ENCODE measurements around the gene RNF128. TPM values are rescaled to one million over a fixed set of nuclear protein-coding genes. Genes with fewer than 3 reads are reported as not detected.
"Not testable (repeated sequence)": the region's sequence is repeated elsewhere in the genome, so short reads cannot be mapped to it uniquely, and the experiment has no call there.

The RNF128 gene
- total RNA-seq, 4 donors from 2014 or later: 0.37 to 1.6 TPM; not detected in 2

GRCh38 chrX:106811131-106811910, 84.8 kb downstream of the RNF128 start:
- DNase-seq (ENCODE audit: low spot score) (no peak), ATAC-seq (ENCODE audit: low FRiP score) (no peak)
- TF ChIP-seq CTCF (IDR thresholded peaks at IDR 0.05): no peak

GRCh38 chrX:106812930-106813329, 86.4 kb downstream of the RNF128 start:
- DNase-seq (ENCODE audit: low spot score); ATAC-seq (ENCODE audit: low FRiP score): not testable (repeated sequence)

GRCh38 chrX:106814093-106814492, 87.6 kb downstream of the RNF128 start:
- not testable (repeated sequence) for DNase-seq (ENCODE audit: low spot score); ATAC-seq (ENCODE audit: low FRiP score)

Other genes with a start within 250 kb of the RNF128 start
- gene RADX, start 114.7 kb upstream of the RNF128 start, total RNA-seq: 1 to 10 TPM; 1.2 to 4.3 (median 2.4) TPM
- 1 to 10 TPM; 3.5 to 9.5 (median 7.0) TPM for gene TBC1D8B, start 76.0 kb downstream of the RNF128 start, total RNA-seq
- under 1 TPM in 1 of 4 donors, not detected in 3; 0.82 TPM for gene RIPPLY1, start 176.6 kb downstream of the RNF128 start, total RNA-seq
- gene CLDN2, start 193.7 kb downstream of the RNF128 start, total RNA-seq: 1 to 10 TPM in 1 of 4 donors, under 1 TPM in 3; 0.24 to 2.4 (median 0.30) TPM

Data from omental fat pad (tissue), 4 donors.